Measurements from ENCODE around the gene GPR141.

GPR141 gene

DNA sequence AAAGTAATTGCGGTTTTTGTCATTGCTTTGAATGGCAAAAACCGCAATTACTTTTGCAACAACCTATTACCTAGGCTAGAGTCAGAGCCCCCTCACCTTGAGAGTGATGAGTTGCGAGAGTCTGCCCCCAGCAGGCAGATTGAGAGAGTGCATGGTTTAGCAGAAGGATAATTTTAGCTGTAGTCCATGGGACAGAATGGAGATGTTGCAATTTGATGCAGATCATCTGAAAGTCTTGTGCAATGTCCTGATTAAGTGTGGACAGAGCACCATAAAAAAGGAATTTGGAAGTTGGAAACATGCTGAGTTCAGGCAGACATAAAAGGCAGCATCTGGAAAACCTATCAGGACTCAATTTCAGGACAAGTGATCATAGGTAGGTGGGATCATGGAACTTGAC lies 48.7 kb downstream of the GPR141 start:
- DNase-seq (ENCODE audit: low read depth) = no peak

DNA sequence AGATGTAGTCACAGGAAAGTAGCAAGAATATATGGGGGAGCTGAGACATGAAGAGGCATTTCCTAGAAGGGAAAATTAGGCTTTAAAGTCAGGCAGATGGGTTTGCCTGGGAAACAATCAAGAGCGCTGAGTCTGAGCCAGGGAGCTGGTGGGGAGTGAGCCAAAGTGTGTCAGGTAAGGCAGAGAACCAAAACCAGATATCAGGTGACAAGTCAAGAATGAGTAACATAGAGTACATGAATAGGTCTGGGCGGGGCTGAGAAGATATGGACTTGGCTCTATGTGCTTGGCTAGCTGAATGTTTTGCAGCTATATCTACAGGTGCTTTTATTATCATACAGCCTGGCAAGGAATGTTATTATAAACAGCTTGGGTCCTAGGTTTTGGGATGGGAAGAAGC lies 49.3 kb downstream of the GPR141 start:
- no peak for DNase-seq (ENCODE audit: low read depth)

DNA sequence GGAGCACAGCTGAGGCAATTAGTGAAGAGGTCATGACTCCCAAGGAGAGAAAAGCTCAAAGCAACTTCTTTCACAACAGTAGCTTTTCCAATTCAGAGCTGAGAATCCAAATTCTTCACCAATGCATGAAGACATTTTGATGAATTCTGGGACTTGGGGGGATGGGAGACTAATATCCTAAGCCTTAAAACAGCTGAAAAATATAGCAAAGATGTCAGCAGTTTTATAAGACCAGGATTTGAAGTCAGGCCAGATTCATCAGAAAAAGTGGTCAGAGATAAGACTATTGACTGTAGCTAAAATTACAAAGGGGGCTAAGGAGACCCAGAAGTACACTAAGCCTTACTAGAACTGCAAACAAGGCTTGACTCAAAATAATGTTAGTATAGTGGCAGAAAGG lies 51.6 kb downstream of the GPR141 start:
- no peak for DNase-seq (ENCODE audit: low read depth)

DNA sequence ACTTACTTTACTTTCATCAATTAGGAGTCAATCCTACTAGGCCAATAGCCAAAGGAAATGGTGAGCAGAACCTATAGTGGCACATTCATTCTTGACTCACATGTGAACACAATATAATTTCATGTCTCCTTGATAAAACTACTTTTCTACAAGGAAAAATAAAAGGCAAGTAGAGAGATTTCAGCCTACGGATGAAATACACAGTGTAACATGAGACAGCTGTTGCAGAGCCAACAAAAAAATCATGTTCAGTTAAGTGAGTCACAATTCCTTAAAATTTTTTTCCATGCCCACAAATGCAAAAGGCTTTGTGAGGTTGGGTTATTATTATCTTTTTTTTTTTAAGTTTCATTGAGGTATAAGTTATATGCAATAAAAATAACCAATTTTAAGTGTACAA lies 54.8 kb downstream of the GPR141 start:
- DNase-seq (ENCODE audit: low read depth) = no peak

- no peak for DNase-seq (ENCODE audit: low read depth)
Measured at GRCh38 chr7:37740398-37740797, 56.8 kb downstream of the GPR141 start.

GRCh38 chr7:37741776-37742175 lies 58.2 kb downstream of the GPR141 start:
- no peak for DNase-seq (ENCODE audit: low read depth)

- no peak for DNase-seq (ENCODE audit: low read depth)
Measured at GRCh38 chr7:37751096-37751495, 67.5 kb downstream of the GPR141 start.

- DNase-seq (ENCODE audit: low read depth) = no peak
Measured at GRCh38 chr7:37753398-37754050, 70.0 kb downstream of the GPR141 start.

DNA sequence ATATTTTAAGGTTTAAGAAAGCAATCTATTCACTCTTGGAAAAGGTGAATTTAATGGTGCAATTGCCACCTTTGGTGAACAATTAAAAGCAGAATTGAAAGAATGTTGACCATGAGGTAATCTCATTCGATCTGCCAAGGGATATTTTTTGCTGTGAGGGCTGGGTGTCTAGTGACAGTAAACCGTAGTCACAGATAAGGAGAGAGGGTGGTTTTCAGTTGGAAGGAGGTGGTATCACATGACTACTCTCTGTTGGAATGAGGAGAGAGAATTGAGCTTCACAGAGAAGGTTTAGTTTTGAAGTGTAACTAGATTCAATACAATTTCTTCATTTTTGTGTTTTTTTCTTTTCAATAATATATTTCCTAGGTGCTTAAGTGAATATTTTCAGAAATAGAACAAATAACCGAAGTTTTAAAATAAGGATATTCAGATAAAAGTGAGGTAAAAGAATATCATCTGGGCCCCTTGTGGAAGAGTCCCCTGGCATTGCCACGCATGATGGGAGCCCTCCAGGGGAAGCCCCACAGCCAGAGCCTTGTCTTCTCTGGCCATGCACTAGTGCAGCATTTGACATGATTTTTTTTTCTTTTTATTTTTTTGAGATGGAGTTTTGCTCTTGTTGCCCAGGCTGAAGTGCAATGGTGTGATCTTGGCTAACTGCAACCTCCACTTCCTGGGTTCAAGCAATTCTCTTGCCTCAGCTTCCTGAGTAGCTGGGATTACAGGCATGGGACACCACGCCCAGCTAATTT lies 73.4 kb downstream of the GPR141 start:
- DNase-seq (ENCODE audit: low read depth) = no peak

GRCh38 chr7:37757563-37757962 lies 74.0 kb downstream of the GPR141 start:
- DNase-seq (ENCODE audit: low read depth) = no peak

- DNase-seq (ENCODE audit: low read depth) = no peak
Measured at GRCh38 chr7:37758501-37759045, 75.0 kb downstream of the GPR141 start.

DNA sequence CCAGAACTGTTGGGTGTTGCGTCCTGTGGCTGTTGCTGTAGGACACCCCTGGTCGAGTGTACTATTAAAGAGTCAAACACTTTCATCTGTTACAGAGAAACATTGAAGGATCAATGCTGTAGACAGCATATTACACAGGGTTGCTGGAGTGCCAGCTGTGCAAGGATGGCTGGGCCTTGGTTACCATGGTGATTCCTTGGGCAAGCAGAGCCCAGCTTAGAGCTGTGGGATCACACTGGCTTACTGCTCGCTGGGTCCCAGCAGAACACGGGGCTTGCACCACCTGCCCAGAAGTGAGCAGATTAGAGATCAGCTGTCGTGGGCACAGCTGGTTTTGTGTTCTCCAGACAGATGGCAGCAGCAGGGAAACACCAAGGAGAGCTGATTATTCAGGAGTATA lies 76.0 kb downstream of the GPR141 start:
- no peak for DNase-seq (ENCODE audit: low read depth)

- no peak for DNase-seq (ENCODE audit: low read depth)
Measured at GRCh38 chr7:37765421-37765829, 81.9 kb downstream of the GPR141 start.

- no peak for DNase-seq (ENCODE audit: low read depth)
Measured at GRCh38 chr7:37765872-37766525, 82.4 kb downstream of the GPR141 start.

DNA sequence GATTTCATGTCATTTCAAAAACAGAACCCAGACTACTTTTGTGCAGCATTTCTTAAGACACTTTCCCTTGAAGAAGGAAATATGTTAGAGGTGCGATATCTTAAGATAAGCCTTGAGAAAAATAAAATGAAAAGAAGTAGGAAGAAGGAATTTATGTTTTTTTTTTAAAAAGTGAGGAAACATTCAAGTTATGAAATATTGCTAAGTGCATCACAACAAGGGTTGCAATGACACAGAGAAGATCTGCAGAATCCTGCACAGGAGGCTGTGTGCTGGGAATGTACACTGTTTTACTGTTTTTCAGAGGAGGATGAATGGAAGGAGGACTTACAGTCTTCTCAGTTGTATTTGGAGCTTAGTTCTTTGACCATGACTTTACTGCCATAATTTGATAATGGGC lies 85.0 kb downstream of the GPR141 start:
- no peak for DNase-seq (ENCODE audit: low read depth)

- DNase-seq (ENCODE audit: low read depth) = no peak
Measured at GRCh38 chr7:37769291-37769690, 85.7 kb downstream of the GPR141 start.

DNA sequence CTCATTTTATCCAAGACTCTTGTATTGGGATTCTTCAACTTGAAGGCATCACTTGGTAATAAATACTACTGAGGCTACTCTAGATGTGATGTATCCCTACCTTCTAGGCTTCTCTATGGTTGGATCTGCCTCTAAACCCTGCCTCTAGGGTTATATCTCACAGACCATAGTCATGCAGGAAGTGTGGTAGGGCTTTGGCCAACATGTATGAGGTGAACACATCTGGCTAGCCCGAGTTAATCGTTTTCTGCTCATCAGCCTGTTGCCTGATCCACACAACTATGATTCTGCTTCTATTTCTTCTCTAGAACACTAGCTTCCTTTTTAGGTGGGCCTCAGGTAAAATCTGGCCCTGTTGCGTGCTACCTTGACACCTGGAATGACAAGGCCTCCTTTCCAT lies 86.2 kb downstream of the GPR141 start:
- DNase-seq (ENCODE audit: low read depth) = no peak

DNA sequence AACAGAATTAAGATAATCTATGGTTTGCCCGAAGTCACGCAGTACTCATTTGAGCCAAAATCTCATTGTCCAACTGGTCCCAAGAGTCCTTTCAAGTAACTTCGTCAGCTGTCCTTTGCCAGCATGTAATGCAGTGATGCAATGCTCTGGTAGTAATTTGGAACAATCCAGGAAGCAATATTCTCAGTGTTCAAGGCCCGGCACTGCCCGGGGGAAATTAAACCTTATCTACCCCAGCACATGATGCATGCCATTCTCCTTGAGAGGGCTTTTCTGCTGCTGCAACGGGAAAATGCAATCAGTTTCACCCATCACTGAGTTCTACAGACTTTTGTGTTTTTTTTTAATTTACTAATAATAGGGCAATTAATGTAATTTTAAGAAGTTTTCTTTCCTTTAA lies 87.3 kb downstream of the GPR141 start:
- no peak for DNase-seq (ENCODE audit: low read depth)

DNA sequence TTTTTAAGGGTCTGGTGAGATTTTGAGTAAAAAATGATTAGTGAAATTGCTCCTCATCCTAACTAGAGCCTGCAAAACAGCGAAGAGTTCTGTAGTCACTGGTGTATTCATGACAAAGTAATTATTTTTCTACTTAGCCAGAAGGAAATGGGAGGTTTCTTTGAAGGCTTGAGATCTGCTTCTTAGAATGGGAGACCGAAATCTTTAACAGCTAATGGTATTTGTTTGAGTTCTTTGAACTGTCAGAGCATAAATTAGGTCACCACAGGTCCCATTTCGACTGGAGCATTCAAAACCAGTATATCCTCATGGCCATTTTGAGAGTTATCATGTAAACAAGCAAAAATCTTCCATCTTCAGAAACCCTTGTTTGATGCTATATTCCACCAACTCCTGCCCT lies 87.8 kb downstream of the GPR141 start:
- no peak for DNase-seq (ENCODE audit: low read depth)

DNA sequence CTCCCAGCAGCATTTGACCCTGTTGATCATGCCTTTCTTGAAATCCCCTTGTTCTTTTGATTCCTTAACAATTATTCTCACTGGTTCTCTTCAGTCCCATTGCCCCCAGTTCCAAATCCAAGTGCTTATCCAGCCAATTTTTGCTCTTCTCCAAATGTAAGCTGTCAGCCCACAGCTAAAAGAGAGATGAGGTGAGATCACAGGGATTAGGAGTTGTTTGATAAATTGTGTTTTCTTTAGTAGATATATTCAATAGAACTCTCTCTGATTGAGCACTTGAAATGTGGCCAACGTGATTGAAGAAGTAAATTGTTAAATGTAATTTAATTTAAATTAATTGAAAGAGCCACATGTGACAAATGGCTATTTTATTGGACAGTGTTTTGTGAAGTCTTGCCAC lies 88.2 kb downstream of the GPR141 start:
- no peak for DNase-seq (ENCODE audit: low read depth)

GRCh38 chr7:37775921-37776320 lies 92.4 kb downstream of the GPR141 start:
- DNase-seq (ENCODE audit: low read depth) = no peak

DNA sequence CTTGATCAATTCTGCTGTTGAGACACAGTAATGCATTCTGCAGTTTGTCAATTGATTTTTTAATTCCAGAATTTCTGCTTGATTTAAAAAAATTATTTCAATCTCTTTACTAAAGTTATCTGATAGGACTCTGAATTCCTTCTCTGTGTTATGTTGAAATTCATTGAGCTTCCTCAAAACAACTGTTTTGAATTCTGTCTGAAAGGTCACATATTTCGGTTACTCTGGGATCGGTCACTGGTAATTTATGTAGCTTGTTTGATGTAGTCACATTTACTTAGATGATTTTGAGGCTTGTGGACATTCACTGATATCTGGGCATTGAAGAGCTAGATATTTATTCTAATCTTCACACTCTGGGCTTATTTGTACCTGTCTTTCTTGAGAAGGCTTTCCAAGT lies 97.6 kb downstream of the GPR141 start:
- no peak for DNase-seq (ENCODE audit: low read depth)

DNA sequence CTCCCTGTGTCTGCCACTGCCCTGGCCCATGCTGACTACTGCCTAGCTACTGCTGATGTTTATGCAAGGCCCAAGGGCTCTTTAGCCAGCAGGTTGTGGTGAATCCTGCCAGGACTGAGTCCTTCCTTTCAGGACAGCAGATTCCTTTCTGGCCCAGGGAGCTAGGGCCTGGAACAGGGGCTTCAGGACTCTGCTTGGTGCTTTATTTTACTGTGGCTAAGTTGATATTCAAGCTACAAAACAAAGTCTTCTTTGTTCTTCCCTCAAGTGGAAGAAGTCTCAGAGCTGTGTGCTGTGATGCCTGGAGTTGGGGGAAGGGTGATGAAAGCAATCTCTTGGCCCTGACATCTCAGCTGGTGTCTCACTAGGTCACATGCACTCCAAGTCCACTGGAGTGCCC lies 98.6 kb downstream of the GPR141 start:
- DNase-seq (ENCODE audit: low read depth) = no peak
